ENCODE results near the gene SMCO4. TPM values are rescaled to one million over a fixed set of nuclear protein-coding genes. Genes with fewer than 3 reads are reported as not detected.

The SMCO4 gene
- total and polyA plus RNA-seq, 2 of the 8 experiments (the other 6 are each of a cell fraction or from before 2014, with no cell fraction given), result 33.2 to 53.9 TPM

GRCh38 chr11:93540896-93541553, 2.2 kb downstream of the SMCO4 start (continued):
- TF ChIP-seq, protein P1, sequence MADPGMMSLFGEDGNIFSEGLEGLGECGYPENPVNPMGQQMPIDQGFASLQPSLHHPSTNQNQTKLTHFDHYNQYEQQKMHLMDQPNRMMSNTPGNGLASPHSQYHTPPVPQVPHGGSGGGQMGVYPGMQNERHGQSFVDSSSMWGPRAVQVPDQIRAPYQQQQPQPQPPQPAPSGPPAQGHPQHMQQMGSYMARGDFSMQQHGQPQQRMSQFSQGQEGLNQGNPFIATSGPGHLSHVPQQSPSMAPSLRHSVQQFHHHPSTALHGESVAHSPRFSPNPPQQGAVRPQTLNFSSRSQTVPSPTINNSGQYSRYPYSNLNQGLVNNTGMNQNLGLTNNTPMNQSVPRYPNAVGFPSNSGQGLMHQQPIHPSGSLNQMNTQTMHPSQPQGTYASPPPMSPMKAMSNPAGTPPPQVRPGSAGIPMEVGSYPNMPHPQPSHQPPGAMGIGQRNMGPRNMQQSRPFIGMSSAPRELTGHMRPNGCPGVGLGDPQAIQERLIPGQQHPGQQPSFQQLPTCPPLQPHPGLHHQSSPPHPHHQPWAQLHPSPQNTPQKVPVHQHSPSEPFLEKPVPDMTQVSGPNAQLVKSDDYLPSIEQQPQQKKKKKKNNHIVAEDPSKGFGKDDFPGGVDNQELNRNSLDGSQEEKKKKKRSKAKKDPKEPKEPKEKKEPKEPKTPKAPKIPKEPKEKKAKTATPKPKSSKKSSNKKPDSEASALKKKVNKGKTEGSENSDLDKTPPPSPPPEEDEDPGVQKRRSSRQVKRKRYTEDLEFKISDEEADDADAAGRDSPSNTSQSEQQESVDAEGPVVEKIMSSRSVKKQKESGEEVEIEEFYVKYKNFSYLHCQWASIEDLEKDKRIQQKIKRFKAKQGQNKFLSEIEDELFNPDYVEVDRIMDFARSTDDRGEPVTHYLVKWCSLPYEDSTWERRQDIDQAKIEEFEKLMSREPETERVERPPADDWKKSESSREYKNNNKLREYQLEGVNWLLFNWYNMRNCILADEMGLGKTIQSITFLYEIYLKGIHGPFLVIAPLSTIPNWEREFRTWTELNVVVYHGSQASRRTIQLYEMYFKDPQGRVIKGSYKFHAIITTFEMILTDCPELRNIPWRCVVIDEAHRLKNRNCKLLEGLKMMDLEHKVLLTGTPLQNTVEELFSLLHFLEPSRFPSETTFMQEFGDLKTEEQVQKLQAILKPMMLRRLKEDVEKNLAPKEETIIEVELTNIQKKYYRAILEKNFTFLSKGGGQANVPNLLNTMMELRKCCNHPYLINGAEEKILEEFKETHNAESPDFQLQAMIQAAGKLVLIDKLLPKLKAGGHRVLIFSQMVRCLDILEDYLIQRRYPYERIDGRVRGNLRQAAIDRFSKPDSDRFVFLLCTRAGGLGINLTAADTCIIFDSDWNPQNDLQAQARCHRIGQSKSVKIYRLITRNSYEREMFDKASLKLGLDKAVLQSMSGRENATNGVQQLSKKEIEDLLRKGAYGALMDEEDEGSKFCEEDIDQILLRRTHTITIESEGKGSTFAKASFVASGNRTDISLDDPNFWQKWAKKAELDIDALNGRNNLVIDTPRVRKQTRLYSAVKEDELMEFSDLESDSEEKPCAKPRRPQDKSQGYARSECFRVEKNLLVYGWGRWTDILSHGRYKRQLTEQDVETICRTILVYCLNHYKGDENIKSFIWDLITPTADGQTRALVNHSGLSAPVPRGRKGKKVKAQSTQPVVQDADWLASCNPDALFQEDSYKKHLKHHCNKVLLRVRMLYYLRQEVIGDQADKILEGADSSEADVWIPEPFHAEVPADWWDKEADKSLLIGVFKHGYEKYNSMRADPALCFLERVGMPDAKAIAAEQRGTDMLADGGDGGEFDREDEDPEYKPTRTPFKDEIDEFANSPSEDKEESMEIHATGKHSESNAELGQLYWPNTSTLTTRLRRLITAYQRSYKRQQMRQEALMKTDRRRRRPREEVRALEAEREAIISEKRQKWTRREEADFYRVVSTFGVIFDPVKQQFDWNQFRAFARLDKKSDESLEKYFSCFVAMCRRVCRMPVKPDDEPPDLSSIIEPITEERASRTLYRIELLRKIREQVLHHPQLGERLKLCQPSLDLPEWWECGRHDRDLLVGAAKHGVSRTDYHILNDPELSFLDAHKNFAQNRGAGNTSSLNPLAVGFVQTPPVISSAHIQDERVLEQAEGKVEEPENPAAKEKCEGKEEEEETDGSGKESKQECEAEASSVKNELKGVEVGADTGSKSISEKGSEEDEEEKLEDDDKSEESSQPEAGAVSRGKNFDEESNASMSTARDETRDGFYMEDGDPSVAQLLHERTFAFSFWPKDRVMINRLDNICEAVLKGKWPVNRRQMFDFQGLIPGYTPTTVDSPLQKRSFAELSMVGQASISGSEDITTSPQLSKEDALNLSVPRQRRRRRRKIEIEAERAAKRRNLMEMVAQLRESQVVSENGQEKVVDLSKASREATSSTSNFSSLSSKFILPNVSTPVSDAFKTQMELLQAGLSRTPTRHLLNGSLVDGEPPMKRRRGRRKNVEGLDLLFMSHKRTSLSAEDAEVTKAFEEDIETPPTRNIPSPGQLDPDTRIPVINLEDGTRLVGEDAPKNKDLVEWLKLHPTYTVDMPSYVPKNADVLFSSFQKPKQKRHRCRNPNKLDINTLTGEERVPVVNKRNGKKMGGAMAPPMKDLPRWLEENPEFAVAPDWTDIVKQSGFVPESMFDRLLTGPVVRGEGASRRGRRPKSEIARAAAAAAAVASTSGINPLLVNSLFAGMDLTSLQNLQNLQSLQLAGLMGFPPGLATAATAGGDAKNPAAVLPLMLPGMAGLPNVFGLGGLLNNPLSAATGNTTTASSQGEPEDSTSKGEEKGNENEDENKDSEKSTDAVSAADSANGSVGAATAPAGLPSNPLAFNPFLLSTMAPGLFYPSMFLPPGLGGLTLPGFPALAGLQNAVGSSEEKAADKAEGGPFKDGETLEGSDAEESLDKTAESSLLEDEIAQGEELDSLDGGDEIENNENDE (IDR thresholded peaks at IDR 0.05; ENCODE audit: insufficient replicate concordance, low read length), result no peak
